ENCODE data around the gene DLGAP4. TPM values are rescaled to one million over a fixed set of nuclear protein-coding genes. Genes with fewer than 3 reads are reported as not detected.

DLGAP4 gene
- total and polyA plus RNA-seq, 9 donors: 13.0 to 63.9 (median 52.2) TPM

DNA sequence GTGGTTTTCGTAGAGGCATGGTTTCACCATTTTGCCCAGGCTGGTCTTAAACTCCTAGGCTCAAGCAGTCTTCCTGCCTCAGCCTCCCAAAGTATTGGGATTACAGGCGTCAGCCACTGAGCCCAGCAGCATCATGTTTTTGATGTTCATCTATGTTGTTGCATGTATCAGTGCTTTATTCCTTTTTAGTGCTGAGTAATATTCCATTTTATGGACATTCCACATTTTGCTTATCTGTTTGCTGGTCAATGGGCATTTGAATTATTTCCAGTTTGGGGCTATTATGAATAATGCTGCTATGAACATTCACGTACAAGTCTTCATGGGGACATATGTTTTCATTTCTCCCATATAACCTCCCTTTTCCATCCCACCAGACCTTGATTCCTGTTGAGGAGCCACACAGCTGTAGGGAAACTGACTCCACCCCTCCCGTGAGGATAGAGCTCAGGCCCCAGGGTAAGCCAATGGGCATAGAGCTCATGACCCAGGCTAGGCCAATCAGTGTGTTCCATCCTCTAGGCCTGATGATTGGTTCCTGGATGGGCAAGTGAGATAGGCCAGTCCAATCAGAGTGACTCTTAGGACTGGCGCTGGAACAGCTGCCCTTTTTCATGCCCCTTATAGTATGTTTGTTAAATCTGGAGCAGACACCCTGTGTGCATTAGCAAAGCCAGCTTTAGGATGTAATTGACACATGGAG, 49.5 kb downstream of the DLGAP4 start:
- DNase-seq: no peak
- Histone ChIP-seq H3K9me3 (replicated peaks; ENCODE audit: control insufficient read depth, low read depth, low read length) (no peaks in the 10 kb centered on the region), H3K27me3 (ENCODE audit: control insufficient read depth, insufficient read depth, low read length) (peaks cover 13% of the 10 kb centered on the region), H3K4me3 (ENCODE audit: low read length) (no peak overlapping the region), H3K27ac (ENCODE audit: low read length) (no peak overlapping the region), H3K36me3 (ENCODE audit: control insufficient read depth, insufficient read depth, low read length) (no peaks in the 10 kb centered on the region), H3K4me1 (ENCODE audit: control insufficient read depth, insufficient read depth, low read length) (no peaks in the 10 kb centered on the region)
- 100% methylated on average over 1 of the region's 5 CpGs for WGBS (ENCODE audit: insufficient coverage)

- H3K36me3 ChIP-seq (ENCODE audit: control insufficient read depth, insufficient read depth, low read length): no peaks in the 10 kb centered on the region
- H3K27ac ChIP-seq (ENCODE audit: low read length): no peak overlapping the region
- no peaks in the 10 kb centered on the region for H3K4me1 ChIP-seq (ENCODE audit: control insufficient read depth, insufficient read depth, low read length)
- WGBS (ENCODE audit: insufficient coverage): 75% methylated on average over 8 of the region's 11 CpGs
- no peak for DNase-seq
- H3K9me3 ChIP-seq (replicated peaks; ENCODE audit: control insufficient read depth, low read depth, low read length): no peaks in the 10 kb centered on the region
- H3K4me3 ChIP-seq (ENCODE audit: low read length): no peak overlapping the region
- H3K27me3 ChIP-seq (ENCODE audit: control insufficient read depth, insufficient read depth, low read length): peaks cover 8% of the 10 kb centered on the region
Measured at GRCh38 chr20:36359668-36360406, 53.7 kb downstream of the DLGAP4 start.

- 63% methylated on average over 10 of the region's 10 CpGs for WGBS (ENCODE audit: insufficient coverage)
- no peak for DNase-seq
- Histone ChIP-seq H3K4me3 (ENCODE audit: low read length) (no peak overlapping the region), H3K27ac (ENCODE audit: low read length) (no peak overlapping the region), H3K27me3 (ENCODE audit: control insufficient read depth, insufficient read depth, low read length) (peaks cover 8% of the 10 kb centered on the region), H3K36me3 (ENCODE audit: control insufficient read depth, insufficient read depth, low read length) (no peaks in the 10 kb centered on the region), H3K4me1 (ENCODE audit: control insufficient read depth, insufficient read depth, low read length) (no peaks in the 10 kb centered on the region), H3K9me3 (replicated peaks; ENCODE audit: control insufficient read depth, low read depth, low read length) (no peaks in the 10 kb centered on the region)
Measured at GRCh38 chr20:36360429-36360828, 54.3 kb downstream of the DLGAP4 start.

DNA sequence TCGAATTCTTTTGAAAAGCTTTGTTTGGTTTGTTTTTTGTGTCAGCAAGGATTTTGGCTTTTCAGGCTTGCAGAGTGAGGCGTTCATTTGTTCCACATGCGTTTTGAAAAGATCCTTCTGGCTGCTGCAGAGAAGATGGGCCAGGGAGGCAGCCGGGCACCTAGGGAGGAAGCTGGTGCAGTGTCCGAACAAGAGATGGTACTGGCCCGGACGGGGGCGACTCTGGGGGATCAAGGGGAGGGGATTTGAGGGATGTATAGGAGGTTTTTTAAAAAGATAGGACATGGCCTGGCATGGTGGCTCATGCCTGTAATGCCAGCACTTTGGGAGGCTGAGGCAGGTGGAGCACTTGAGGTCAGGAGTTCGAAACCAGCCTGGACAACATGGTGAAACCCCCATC, 55.3 kb downstream of the DLGAP4 start:
- H3K27ac ChIP-seq (ENCODE audit: low read length): no peak overlapping the region
- DNase-seq: no peak
- WGBS (ENCODE audit: insufficient coverage): 71% methylated on average over 7 of the region's 9 CpGs
- no peaks in the 10 kb centered on the region for H3K4me1 ChIP-seq (ENCODE audit: control insufficient read depth, insufficient read depth, low read length)
- peaks cover 8% of the 10 kb centered on the region for H3K27me3 ChIP-seq (ENCODE audit: control insufficient read depth, insufficient read depth, low read length)
- no peaks in the 10 kb centered on the region for H3K9me3 ChIP-seq (replicated peaks; ENCODE audit: control insufficient read depth, low read depth, low read length)
- H3K4me3 ChIP-seq (ENCODE audit: low read length): no peak overlapping the region
- H3K36me3 ChIP-seq (ENCODE audit: control insufficient read depth, insufficient read depth, low read length): no peaks in the 10 kb centered on the region

DNA sequence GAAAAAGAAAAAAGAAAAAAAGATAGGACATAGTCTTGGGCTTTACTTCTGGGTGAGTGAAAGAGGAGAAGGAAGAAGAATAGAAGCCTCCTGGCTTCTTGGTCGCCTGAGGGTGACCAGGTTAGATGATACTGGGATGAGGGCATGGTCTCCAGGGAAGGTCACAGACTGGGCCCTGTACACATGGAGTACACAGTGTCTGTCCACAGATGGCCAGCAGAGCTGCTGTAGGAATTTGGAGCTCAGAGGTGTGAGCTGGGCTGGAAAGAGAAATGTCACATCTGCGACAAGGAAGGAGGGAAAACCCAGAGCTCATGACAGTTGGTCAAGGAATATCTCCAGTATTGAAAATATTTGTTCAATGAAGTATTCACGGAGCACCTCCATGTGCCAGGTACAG, 56.1 kb downstream of the DLGAP4 start:
- H3K27ac ChIP-seq (ENCODE audit: low read length): no peak overlapping the region
- H3K4me3 ChIP-seq (ENCODE audit: low read length): no peak overlapping the region
- no peaks in the 10 kb centered on the region for H3K36me3 ChIP-seq (ENCODE audit: control insufficient read depth, insufficient read depth, low read length)
- H3K4me1 ChIP-seq (ENCODE audit: control insufficient read depth, insufficient read depth, low read length): no peaks in the 10 kb centered on the region
- H3K9me3 ChIP-seq (replicated peaks; ENCODE audit: control insufficient read depth, low read depth, low read length): no peaks in the 10 kb centered on the region
- DNase-seq: no peak
- WGBS (ENCODE audit: insufficient coverage): 68% methylated on average over 3 of the region's 3 CpGs
- peaks cover 12% of the 10 kb centered on the region for H3K27me3 ChIP-seq (ENCODE audit: control insufficient read depth, insufficient read depth, low read length)

DNA sequence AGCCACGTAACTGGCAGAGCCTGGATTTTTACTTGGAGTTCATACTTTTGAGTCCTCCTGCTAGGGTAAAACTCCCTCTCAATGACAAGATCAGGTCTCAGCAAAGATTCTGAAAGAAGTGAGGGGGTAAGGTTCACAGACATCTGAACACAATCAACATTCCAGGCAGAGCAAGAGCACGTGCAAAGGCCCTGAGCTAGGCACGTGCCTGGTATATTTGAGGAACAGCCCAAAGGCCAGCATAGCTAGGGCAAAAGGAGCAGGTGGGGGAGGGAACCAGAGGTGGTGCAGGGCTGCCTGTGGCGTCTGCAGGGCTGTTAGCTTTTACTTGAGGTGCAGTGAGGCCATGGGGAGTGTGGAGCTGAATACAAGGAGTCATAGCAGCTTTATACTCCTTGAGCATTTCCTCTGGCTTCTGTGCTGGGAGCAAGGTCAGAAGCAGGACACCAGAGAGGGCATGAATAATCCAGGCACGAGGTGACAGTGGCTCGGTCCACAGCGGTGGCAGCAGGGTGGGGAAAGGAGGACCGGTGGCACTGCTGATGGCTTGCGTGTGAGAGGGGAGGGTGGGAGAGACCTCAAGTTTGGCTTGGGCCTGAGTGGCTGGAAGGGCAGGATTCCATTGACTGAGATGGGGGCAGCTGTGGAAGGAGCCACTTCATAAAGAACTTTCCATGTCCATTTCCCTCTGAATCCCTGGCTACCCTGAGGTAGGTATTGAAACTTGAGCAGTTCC, 57.0 kb downstream of the DLGAP4 start:
- H3K36me3 ChIP-seq (ENCODE audit: control insufficient read depth, insufficient read depth, low read length): no peaks in the 10 kb centered on the region
- WGBS (ENCODE audit: insufficient coverage): 64% methylated on average over 8 of the region's 9 CpGs

GRCh38 chr20:36364506-36364905, 58.4 kb downstream of the DLGAP4 start:
- DNase-seq: peak; percentile 43
- no peak overlapping the region for H3K27ac ChIP-seq (ENCODE audit: low read length)
- H3K4me3 ChIP-seq (ENCODE audit: low read length): no peak overlapping the region
- H3K9me3 ChIP-seq (replicated peaks; ENCODE audit: control insufficient read depth, low read depth, low read length): no peaks in the 10 kb centered on the region
- no peaks in the 10 kb centered on the region for H3K4me1 ChIP-seq (ENCODE audit: control insufficient read depth, insufficient read depth, low read length)
- no peaks in the 10 kb centered on the region for H3K36me3 ChIP-seq (ENCODE audit: control insufficient read depth, insufficient read depth, low read length)
- WGBS (ENCODE audit: insufficient coverage): 70% methylated on average over 2 of the region's 4 CpGs
- H3K27me3 ChIP-seq (ENCODE audit: control insufficient read depth, insufficient read depth, low read length): peaks cover 13% of the 10 kb centered on the region

More for the DNA sequence above, 57.0 kb downstream of the DLGAP4 start:
- no peak overlapping the region for H3K4me3 ChIP-seq (ENCODE audit: low read length)
- DNase-seq: no peak
- peaks cover 10% of the 10 kb centered on the region for H3K27me3 ChIP-seq (ENCODE audit: control insufficient read depth, insufficient read depth, low read length)
- no peak overlapping the region for H3K27ac ChIP-seq (ENCODE audit: low read length)
- no peaks in the 10 kb centered on the region for H3K4me1 ChIP-seq (ENCODE audit: control insufficient read depth, insufficient read depth, low read length)
- no peaks in the 10 kb centered on the region for H3K9me3 ChIP-seq (replicated peaks; ENCODE audit: control insufficient read depth, low read depth, low read length)

DNA sequence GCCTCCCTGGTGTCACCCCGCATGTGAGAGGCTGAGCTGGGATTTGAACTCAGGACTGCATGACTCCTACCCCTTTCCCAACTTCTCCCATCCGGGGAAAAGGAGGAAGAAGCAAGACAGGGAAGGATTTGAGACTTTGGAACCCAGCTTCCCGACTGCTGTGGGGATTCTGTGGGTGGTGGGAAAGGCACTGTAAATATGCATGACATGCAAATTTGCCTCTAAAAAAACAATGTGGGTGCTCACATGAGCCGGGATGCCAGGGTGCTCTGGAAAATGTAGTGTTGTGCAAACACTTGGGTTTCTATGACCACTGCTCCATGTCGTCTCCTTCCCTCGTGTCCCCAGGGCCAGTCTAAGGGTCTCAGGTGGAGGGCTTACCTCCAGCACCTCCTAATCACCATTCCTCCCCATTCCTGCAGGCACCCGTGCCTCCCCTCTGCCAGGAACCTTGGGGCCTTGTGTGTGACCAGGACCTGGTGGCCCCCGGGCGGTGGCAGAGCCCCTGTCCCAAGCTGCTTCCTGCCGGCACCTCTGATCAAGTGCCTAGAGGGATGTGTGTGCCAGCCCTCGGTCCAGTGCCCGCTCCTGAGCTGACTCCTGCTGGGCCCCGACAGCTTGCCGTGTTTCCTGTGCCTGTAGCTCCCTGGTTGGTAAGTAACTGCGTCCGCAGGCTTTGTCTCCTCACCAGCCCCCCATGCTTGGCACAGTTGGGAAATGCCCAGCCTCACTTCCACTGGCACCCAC, 60.7 kb downstream of the DLGAP4 start:
- Histone ChIP-seq H3K27ac (ENCODE audit: low read length) (no peak overlapping the region), H3K4me1 (ENCODE audit: control insufficient read depth, insufficient read depth, low read length) (no peaks in the 10 kb centered on the region), H3K4me3 (ENCODE audit: low read length) (no peak overlapping the region), H3K9me3 (replicated peaks; ENCODE audit: control insufficient read depth, low read depth, low read length) (no peaks in the 10 kb centered on the region), H3K27me3 (ENCODE audit: control insufficient read depth, insufficient read depth, low read length) (peaks cover 9% of the 10 kb centered on the region), H3K36me3 (ENCODE audit: control insufficient read depth, insufficient read depth, low read length) (no peaks in the 10 kb centered on the region)
- no peak for DNase-seq
- 74% methylated on average over 10 of the region's 16 CpGs for WGBS (ENCODE audit: insufficient coverage)

DNA sequence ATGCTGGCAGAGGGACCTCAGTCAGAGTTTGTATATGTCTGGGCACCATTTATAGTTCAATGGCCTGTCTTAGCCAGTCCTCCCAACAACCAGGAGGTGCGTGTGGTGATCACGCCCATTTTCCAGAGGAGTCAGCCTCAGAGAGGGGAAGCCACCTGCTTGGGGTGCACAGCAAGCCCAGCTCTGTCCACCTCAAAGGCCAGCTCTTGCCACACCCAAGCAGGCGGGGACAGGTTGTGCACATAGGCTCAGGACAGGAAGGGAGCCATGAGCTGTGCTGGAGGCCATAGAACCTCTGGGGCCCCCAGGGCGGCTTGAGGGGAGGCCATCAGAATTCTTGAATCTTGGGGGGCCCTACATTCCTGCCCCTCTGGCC, 61.2 kb downstream of the DLGAP4 start:
- 85% methylated on average over 2 of the region's 4 CpGs for WGBS (ENCODE audit: insufficient coverage)
- DNase-seq: no peak
- no peaks in the 10 kb centered on the region for H3K4me1 ChIP-seq (ENCODE audit: control insufficient read depth, insufficient read depth, low read length)
- H3K27ac ChIP-seq (ENCODE audit: low read length): no peak overlapping the region
- H3K27me3 ChIP-seq (ENCODE audit: control insufficient read depth, insufficient read depth, low read length): peaks cover 9% of the 10 kb centered on the region
- no peak overlapping the region for H3K4me3 ChIP-seq (ENCODE audit: low read length)
- H3K9me3 ChIP-seq (replicated peaks; ENCODE audit: control insufficient read depth, low read depth, low read length): no peaks in the 10 kb centered on the region
- H3K36me3 ChIP-seq (ENCODE audit: control insufficient read depth, insufficient read depth, low read length): no peaks in the 10 kb centered on the region

Measured in muscle of leg (tissue), 11 donors.